Measurements from ENCODE around the gene ARL6IP4. TPM values are rescaled to one million over a fixed set of nuclear protein-coding genes. Genes with fewer than 3 reads are reported as not detected.

The ARL6IP4 gene
- polyA plus RNA-seq, 2 donors, result 161 to 184 TPM

DNA sequence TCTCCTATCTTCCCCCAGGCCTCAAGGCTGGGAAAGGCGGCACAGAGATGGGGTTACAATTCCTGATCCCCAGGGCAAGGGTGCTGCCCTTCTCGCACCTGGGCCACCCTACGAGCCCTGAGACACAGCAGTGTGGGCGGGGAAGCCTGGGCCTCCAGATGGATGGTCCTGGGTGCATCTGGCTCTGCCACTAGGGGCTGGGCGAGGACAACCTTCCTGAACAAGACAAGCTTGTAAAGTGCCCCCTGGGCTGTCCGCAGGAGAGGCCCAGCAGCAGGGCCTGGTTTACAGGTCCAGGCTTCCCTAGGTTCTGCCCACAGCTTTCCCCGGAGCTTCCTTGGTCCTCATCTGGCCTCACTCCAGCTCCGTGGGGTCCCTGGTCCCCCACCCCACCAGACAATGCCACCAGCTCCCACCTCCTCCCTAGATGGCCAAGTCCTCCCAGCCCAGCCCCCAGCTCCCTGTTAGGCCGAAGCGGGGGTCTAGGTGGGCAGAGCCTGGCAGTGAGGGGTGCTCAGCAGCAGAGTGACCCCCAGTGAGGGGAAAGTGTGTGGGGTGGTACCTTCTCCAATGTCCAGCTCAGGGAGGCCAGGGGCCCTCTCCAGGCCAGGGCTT, 8.9 kb downstream of the ARL6IP4 start:
- no peaks in the 10 kb centered on the region for H3K27me3 ChIP-seq (ENCODE audit: control insufficient read depth in 1 of 2, insufficient read depth in 2 of 2, low read length in 2 of 2)
- peaks cover 0 to 9% of the 10 kb centered on the region in 2 donors for H3K4me1 ChIP-seq (ENCODE audit: control insufficient read depth in 2 of 2, insufficient read depth in 2 of 2, low read length in 1 of 2)
- H3K4me3 ChIP-seq (ENCODE audit: low read depth in 1 of 2, low read length in 2 of 2), result no peak overlapping the region
- H3K36me3 ChIP-seq (ENCODE audit: control insufficient read depth in 2 of 2, insufficient read depth in 2 of 2, low read length in 1 of 2), result peaks cover 0 to 43% of the 10 kb centered on the region in 2 donors
- 86 to 87% methylated on average over 10 of the region's 10 CpGs for WGBS, 2 donors
- no peaks in the 10 kb centered on the region for H3K9me3 ChIP-seq (ENCODE audit: control insufficient read depth in 2 of 2, insufficient read depth in 1 of 2, low read depth in 1 of 2, low read length in 1 of 2)
- H3K27ac ChIP-seq (ENCODE audit: low read depth in 2 of 2, low read length in 1 of 2), result no peak overlapping the region

DNA sequence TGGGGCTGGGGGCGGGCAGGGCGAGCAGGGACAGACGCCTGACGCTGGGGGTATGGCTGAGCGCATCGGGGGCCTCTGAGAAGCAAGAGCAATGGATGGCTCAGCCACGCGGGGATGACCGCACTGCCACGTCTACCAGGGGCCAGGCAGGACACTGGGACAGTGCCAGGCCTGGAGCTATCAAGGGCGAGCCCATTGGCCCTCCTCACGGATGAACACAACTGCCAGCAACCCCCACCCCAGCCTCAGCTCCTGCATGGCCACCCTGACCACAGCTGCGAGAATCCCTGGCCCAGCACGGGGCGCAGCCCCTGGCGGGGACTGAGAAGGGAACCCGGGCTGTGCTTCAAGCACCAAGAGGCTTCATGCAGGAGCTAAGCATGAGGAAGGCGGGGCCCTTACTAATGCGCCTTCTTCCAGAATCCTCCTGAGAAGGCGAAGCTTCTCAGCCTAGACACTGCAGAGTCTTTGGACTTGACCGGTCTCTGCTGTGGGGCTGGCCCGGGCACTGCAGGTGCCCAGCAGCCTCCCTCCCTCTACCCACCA, 9.5 kb downstream of the ARL6IP4 start:
- Histone ChIP-seq H3K4me3 (ENCODE audit: low read depth in 1 of 2, low read length in 2 of 2) (no peak overlapping the region), H3K4me1 (ENCODE audit: control insufficient read depth in 2 of 2, insufficient read depth in 2 of 2, low read length in 1 of 2) (peaks cover under 1 to 6% of the 10 kb centered on the region in 2 donors), H3K36me3 (ENCODE audit: control insufficient read depth in 2 of 2, insufficient read depth in 2 of 2, low read length in 1 of 2) (peaks cover 0 to 43% of the 10 kb centered on the region in 2 donors), H3K27ac (ENCODE audit: low read depth in 2 of 2, low read length in 1 of 2) (no peak overlapping the region), H3K9me3 (ENCODE audit: control insufficient read depth in 2 of 2, insufficient read depth in 1 of 2, low read depth in 1 of 2, low read length in 1 of 2) (no peaks in the 10 kb centered on the region), H3K27me3 (ENCODE audit: control insufficient read depth in 1 of 2, insufficient read depth in 2 of 2, low read length in 2 of 2) (no peaks in the 10 kb centered on the region)
- 90 to 93% methylated on average over 22 of the region's 22 CpGs for WGBS, 2 donors

DNA sequence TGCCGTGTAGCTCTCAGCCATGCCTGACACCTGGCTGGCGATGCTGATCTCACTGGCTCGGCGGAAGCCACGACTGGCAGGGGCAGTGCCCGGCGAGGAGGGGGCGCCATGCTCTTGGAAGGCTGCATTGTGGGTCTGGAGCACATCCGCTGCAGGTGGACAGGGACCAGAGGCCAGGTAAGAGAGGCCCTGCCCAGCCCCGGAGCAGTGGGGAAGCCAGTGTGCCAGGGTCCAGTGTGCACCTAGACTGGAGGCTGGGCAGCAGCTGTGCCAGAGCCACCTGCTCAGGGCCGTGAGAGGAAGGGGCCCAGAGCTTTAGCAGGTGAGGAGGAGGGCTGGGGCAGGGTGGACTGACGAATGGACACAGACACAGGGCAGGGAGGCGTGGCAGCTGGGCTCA, 10.1 kb downstream of the ARL6IP4 start:
- Histone ChIP-seq H3K4me1 (ENCODE audit: control insufficient read depth in 2 of 2, insufficient read depth in 2 of 2, low read length in 1 of 2) (peaks cover 3% of the 10 kb centered on the region in 2 donors), H3K9me3 (ENCODE audit: control insufficient read depth in 2 of 2, insufficient read depth in 1 of 2, low read depth in 1 of 2, low read length in 1 of 2) (no peaks in the 10 kb centered on the region), H3K27me3 (ENCODE audit: control insufficient read depth in 1 of 2, insufficient read depth in 2 of 2, low read length in 2 of 2) (no peaks in the 10 kb centered on the region), H3K36me3 (ENCODE audit: control insufficient read depth in 2 of 2, insufficient read depth in 2 of 2, low read length in 1 of 2) (peaks cover 0 to 45% of the 10 kb centered on the region in 2 donors), H3K27ac (ENCODE audit: low read depth in 2 of 2, low read length in 1 of 2) (no peak overlapping the region), H3K4me3 (ENCODE audit: low read depth in 1 of 2, low read length in 2 of 2) (no peak overlapping the region)
- 89 to 91% methylated on average over 13 of the region's 13 CpGs for WGBS, 2 donors

DNA sequence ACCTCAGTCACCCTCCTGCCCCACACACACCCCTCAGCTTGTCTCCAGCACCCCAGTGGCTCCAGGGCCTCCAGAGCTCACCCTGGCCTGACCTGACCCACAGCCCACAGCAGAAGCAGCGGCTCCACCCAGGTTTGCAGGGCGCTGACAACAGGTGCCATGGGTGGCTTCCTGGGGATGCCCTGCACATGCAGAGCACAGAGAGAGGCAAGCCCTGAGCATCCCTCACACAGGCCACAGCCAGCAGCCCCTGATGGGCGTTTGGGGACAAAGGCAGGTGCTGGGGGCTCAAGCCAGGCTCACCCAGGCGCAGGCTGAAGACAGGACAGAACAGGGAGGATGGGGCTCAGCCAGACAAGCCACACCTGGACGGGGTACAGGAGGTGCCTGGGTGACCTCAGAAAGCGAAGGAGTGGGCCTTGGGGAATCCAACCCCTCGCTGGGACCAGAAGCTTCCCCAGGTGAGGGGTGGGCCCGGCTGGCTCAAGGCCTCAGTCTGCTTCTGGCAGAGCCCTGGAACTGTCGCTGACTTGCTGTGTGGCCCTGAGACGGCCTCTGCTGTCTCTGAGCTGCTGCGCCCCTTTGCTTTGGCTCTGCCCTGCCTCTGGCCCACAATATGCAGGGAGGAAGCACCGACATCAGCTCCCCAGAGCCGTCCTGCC, 10.6 kb downstream of the ARL6IP4 start:
- Histone ChIP-seq H3K4me1 (ENCODE audit: control insufficient read depth in 2 of 2, insufficient read depth in 2 of 2, low read length in 1 of 2) (peaks cover 3 to 6% of the 10 kb centered on the region in 2 donors), H3K36me3 (ENCODE audit: control insufficient read depth in 2 of 2, insufficient read depth in 2 of 2, low read length in 1 of 2) (peaks cover 0 to 39% of the 10 kb centered on the region in 2 donors), H3K27ac (ENCODE audit: low read depth in 2 of 2, low read length in 1 of 2) (no peak overlapping the region), H3K27me3 (ENCODE audit: control insufficient read depth in 1 of 2, insufficient read depth in 2 of 2, low read length in 2 of 2) (no peaks in the 10 kb centered on the region), H3K9me3 (ENCODE audit: control insufficient read depth in 2 of 2, insufficient read depth in 1 of 2, low read depth in 1 of 2, low read length in 1 of 2) (no peaks in the 10 kb centered on the region), H3K4me3 (ENCODE audit: low read depth in 1 of 2, low read length in 2 of 2) (no peak overlapping the region)
- 90 to 92% methylated on average over 13 of the region's 13 CpGs for WGBS, 2 donors

DNA sequence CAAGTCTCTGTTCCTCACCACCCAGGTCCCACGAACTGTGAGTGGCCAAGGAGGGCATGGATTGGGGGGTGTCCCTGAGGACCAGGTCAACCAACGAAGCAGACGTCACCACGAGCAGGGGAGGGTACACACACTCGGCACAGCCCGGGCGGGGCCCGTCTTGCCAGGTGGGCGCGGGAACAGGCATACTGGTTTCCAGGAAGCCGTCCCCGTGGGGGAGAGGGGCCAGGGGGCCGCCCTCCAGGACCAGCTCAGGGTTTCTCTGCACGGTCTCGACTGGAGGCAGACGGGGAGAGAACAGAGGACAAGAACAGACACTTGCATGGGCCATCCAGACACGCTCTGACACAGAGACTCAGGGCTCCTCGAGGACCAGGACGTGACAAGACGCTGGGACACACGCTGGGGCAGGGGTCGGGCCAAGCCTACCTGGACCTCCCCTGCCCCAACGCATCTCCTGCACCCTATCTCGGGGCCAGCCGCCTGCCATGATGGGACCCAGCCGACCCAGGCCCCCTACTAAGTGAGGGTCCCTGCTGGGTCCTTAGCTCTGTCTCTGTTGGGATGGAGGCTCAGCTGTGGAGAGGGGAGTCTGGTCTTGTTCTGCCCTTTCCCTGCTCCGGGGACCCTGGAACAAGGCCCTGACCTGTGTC, 11.3 kb downstream of the ARL6IP4 start:
- no peak overlapping the region for H3K27ac ChIP-seq (ENCODE audit: low read depth in 2 of 2, low read length in 1 of 2)
- H3K4me3 ChIP-seq (ENCODE audit: low read depth in 1 of 2, low read length in 2 of 2), result no peak overlapping the region
- H3K4me1 ChIP-seq (ENCODE audit: control insufficient read depth in 2 of 2, insufficient read depth in 2 of 2, low read length in 1 of 2), result peaks cover 3 to 4% of the 10 kb centered on the region in 2 donors
- WGBS, 2 donors, result 79 to 82% methylated on average over 27 of the region's 27 CpGs
- H3K27me3 ChIP-seq (ENCODE audit: control insufficient read depth in 1 of 2, insufficient read depth in 2 of 2, low read length in 2 of 2), result no peaks in the 10 kb centered on the region
- no peaks in the 10 kb centered on the region for H3K9me3 ChIP-seq (ENCODE audit: control insufficient read depth in 2 of 2, insufficient read depth in 1 of 2, low read depth in 1 of 2, low read length in 1 of 2)
- peaks cover 0 to 37% of the 10 kb centered on the region in 2 donors for H3K36me3 ChIP-seq (ENCODE audit: control insufficient read depth in 2 of 2, insufficient read depth in 2 of 2, low read length in 1 of 2)

DNA sequence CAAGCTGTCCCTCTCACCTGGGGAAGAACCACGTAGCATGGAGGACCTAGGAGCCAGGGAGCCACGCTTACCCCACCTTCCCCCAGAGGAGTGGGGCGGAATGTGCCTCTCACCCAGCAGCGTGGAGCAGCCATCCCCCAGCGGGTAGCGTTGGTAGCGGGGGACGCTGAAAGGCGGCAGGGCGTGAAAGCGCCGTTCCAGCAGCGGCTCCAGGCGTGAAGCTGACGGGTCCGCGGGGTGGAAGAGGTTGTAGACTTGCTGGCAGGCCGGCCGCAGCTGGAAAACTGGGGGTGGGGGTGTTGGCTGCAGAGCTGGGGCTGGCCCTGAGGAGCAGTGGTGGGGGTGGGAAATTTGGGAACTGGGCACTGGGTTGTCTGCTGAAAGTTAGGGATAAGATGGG, 11.9 kb downstream of the ARL6IP4 start:
- Histone ChIP-seq H3K27me3 (ENCODE audit: control insufficient read depth in 1 of 2, insufficient read depth in 2 of 2, low read length in 2 of 2) (no peaks in the 10 kb centered on the region), H3K9me3 (ENCODE audit: control insufficient read depth in 2 of 2, insufficient read depth in 1 of 2, low read depth in 1 of 2, low read length in 1 of 2) (no peaks in the 10 kb centered on the region), H3K4me3 (ENCODE audit: low read depth in 1 of 2, low read length in 2 of 2) (no peak overlapping the region), H3K36me3 (ENCODE audit: control insufficient read depth in 2 of 2, insufficient read depth in 2 of 2, low read length in 1 of 2) (peaks cover 0 to 37% of the 10 kb centered on the region in 2 donors), H3K4me1 (ENCODE audit: control insufficient read depth in 2 of 2, insufficient read depth in 2 of 2, low read length in 1 of 2) (peaks cover 3 to 4% of the 10 kb centered on the region in 2 donors), H3K27ac (ENCODE audit: low read depth in 2 of 2, low read length in 1 of 2) (no peak overlapping the region)
- WGBS, 2 donors, result 76 to 80% methylated on average over 19 of the region's 19 CpGs

DNA sequence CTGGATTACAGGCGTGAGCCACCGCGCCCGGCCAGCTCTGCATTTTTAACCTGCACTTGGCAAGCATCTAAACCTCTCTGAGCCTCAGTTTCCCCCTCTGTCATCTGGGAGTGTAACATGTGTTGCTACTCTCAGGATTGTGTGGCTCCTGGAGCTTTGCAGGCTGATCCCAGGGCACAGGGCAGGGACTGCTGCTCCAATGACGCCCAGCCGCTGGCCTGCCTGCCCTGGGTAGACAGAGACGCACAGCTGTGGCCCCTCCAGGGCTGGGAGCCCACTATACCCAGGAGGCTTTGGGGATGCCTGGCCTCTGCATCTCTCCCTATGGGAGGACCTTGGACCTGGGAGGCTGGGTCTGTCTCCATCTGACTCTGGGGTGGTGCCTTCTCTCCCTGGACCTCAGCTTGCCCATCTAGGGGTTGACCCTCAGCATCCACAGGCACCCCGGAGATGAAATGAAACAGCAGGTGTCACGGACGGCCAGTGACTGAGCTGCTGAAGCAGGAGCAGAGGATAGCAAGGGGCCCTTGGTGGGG, 13.7 kb downstream of the ARL6IP4 start:
- Histone ChIP-seq H3K36me3 (ENCODE audit: control insufficient read depth in 2 of 2, insufficient read depth in 2 of 2, low read length in 1 of 2) (peaks cover 0 to 26% of the 10 kb centered on the region in 2 donors), H3K9me3 (ENCODE audit: control insufficient read depth in 2 of 2, insufficient read depth in 1 of 2, low read depth in 1 of 2, low read length in 1 of 2) (no peaks in the 10 kb centered on the region), H3K27me3 (ENCODE audit: control insufficient read depth in 1 of 2, insufficient read depth in 2 of 2, low read length in 2 of 2) (no peaks in the 10 kb centered on the region), H3K27ac (ENCODE audit: low read depth in 2 of 2, low read length in 1 of 2) (no peak overlapping the region), H3K4me1 (ENCODE audit: control insufficient read depth in 2 of 2, insufficient read depth in 2 of 2, low read length in 1 of 2) (peaks cover 3 to 4% of the 10 kb centered on the region in 2 donors), H3K4me3 (ENCODE audit: low read depth in 1 of 2, low read length in 2 of 2) (no peak overlapping the region)
- 93 to 94% methylated on average over 10 of the region's 10 CpGs for WGBS, 2 donors

DNA sequence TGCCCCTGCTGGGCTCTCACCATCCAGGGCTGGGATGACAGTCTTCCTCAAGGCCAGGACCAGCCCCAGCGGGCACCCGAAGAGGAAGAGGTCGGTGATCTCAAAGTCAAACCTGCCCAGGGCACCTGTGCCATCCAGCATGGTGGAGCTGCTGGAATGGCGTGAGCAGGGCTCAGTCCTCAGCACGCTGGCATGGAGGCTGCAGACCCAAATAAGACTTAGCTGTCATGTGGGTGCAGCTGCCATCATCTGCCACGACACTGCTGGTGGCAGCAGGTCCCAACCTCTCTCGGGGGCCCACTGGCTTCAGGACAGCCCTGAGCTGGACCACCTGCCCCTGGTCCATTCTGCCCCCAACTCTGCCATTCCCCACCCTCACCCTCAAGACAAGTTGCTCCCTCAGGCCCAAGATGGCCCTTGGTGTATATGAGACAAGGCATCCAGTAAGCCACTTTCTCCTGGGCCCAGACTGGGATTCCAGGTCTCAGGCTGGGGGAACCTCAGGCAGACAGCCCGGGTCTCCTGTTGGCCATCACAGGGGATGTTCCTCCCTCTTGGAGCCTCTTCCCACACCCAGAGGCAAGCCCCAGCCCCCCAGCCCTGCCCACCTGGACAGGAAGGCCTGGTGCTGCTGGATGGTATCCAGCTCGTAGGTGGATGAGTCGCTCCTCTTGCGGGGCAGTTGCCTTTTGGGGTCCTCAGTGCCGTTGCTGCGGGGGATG, 14.5 kb downstream of the ARL6IP4 start:
- 90 to 95% methylated on average over 13 of the region's 13 CpGs for WGBS, 2 donors
- no peaks in the 10 kb centered on the region for H3K9me3 ChIP-seq (ENCODE audit: control insufficient read depth in 2 of 2, insufficient read depth in 1 of 2, low read depth in 1 of 2, low read length in 1 of 2)
- no peak overlapping the region for H3K4me3 ChIP-seq (ENCODE audit: low read depth in 1 of 2, low read length in 2 of 2)
- peaks cover 1 to 26% of the 10 kb centered on the region in 2 donors for H3K36me3 ChIP-seq (ENCODE audit: control insufficient read depth in 2 of 2, insufficient read depth in 2 of 2, low read length in 1 of 2)
- peaks cover 3 to 4% of the 10 kb centered on the region in 2 donors for H3K4me1 ChIP-seq (ENCODE audit: control insufficient read depth in 2 of 2, insufficient read depth in 2 of 2, low read length in 1 of 2)
- H3K27me3 ChIP-seq (ENCODE audit: control insufficient read depth in 1 of 2, insufficient read depth in 2 of 2, low read length in 2 of 2), result no peaks in the 10 kb centered on the region
- no peak overlapping the region for H3K27ac ChIP-seq (ENCODE audit: low read depth in 2 of 2, low read length in 1 of 2)

Measured in esophagus (tissue), 2 donors.